Measurements from ENCODE around the gene MMP27. TPM values are rescaled to one million over a fixed set of nuclear protein-coding genes. Genes with fewer than 3 reads are reported as not detected.

MMP27 gene
- total RNA-seq, 6 donors from 2014 or later, result not detected

GRCh38 chr11:102664001-102664752, 41.4 kb downstream of the MMP27 start:
- Histone ChIP-seq H3K27me3 (no peaks in the 10 kb centered on the region), H3K4me1 (peaks cover 0 to 3% (median 0%) of the 10 kb centered on the region in 4 donors), H3K4me3 (no peak overlapping the region), H3K36me3 (no peaks in the 10 kb centered on the region), H3K27ac (no peak overlapping the region), H3K9me3 (no peaks in the 10 kb centered on the region)
- 85 to 90% methylated on average over 11 to 13 of the region's 13 CpGs for WGBS, 2 donors
- ATAC-seq (ENCODE audit: low FRiP score in 2 of 2), result no peak
- TF ChIP-seq CTCF (IDR thresholded peaks at IDR 0.05) (no peak), POLR2A (IDR thresholded peaks at IDR 0.05) (no peak), POLR2AphosphoS5 (IDR thresholded peaks at IDR 0.05) (no peak), EP300 (IDR thresholded peaks at IDR 0.05) (no peak)
- peak in 1 of 2 donors; percentile 10 for DNase-seq

GRCh38 chr11:102662607-102663006, 43.0 kb downstream of the MMP27 start:
- Histone ChIP-seq H3K4me3 (no peak overlapping the region), H3K9me3 (no peaks in the 10 kb centered on the region), H3K27me3 (no peaks in the 10 kb centered on the region), H3K4me1 (peaks cover 0 to 3% (median 0%) of the 10 kb centered on the region in 4 donors), H3K27ac (no peak overlapping the region), H3K36me3 (no peaks in the 10 kb centered on the region)
- TF ChIP-seq CTCF (IDR thresholded peaks at IDR 0.05), result no peak
- TF ChIP-seq EP300 (IDR thresholded peaks at IDR 0.05), result no peak
- no peak for TF ChIP-seq POLR2AphosphoS5 (IDR thresholded peaks at IDR 0.05)
- TF ChIP-seq POLR2A (IDR thresholded peaks at IDR 0.05), result no peak
- DNase-seq (no peak), ATAC-seq (ENCODE audit: low FRiP score in 2 of 2) (no peak)

- H3K36me3 ChIP-seq, result no peaks in the 10 kb centered on the region
- H3K4me1 ChIP-seq, result no peaks in the 10 kb centered on the region
- no peak overlapping the region for H3K27ac ChIP-seq
- ATAC-seq (ENCODE audit: low FRiP score in 2 of 2) (no peak), DNase-seq (no peak)
- H3K9me3 ChIP-seq, result no peaks in the 10 kb centered on the region
- WGBS, 2 donors, result 83 to 88% methylated on average over 4 of the region's 4 CpGs
- H3K27me3 ChIP-seq, result no peaks in the 10 kb centered on the region
- no peak overlapping the region for H3K4me3 ChIP-seq
- TF ChIP-seq CTCF (IDR thresholded peaks at IDR 0.05), result no peak
- no peak for TF ChIP-seq POLR2AphosphoS5 (IDR thresholded peaks at IDR 0.05)
These were observed 44.5 kb downstream of the MMP27 start for GRCh38 chr11:102661040-102661439.

GRCh38 chr11:102656528-102656927, 49.0 kb downstream of the MMP27 start:
- H3K27me3 ChIP-seq, result no peaks in the 10 kb centered on the region
- 76 to 81% methylated on average over 1 of the region's 1 CpG for WGBS, 2 donors
- H3K4me3 ChIP-seq, result no peak overlapping the region
- no peak overlapping the region for H3K27ac ChIP-seq
- DNase-seq, result no peak
- ATAC-seq (ENCODE audit: low FRiP score in 2 of 2), result no peak
- H3K4me1 ChIP-seq, result no peaks in the 10 kb centered on the region
- no peak for TF ChIP-seq EP300 (IDR thresholded peaks at IDR 0.05)
- TF ChIP-seq POLR2AphosphoS5 (IDR thresholded peaks at IDR 0.05), result no peak
- TF ChIP-seq CTCF (IDR thresholded peaks at IDR 0.05), result no peak
- no peaks in the 10 kb centered on the region for H3K36me3 ChIP-seq
- no peaks in the 10 kb centered on the region for H3K9me3 ChIP-seq

GRCh38 chr11:102655547-102655946, 50.0 kb downstream of the MMP27 start:
- ATAC-seq (ENCODE audit: low FRiP score in 2 of 2) (no peak), DNase-seq (no peak)
- Histone ChIP-seq H3K27me3 (no peaks in the 10 kb centered on the region), H3K4me1 (no peaks in the 10 kb centered on the region), H3K4me3 (no peak overlapping the region), H3K27ac (no peak overlapping the region), H3K9me3 (no peaks in the 10 kb centered on the region), H3K36me3 (no peaks in the 10 kb centered on the region)
- 67 to 70% methylated on average over 2 of the region's 2 CpGs for WGBS, 2 donors
- TF ChIP-seq POLR2A (IDR thresholded peaks at IDR 0.05) (no peak), CTCF (IDR thresholded peaks at IDR 0.05) (no peak), EP300 (IDR thresholded peaks at IDR 0.05) (no peak), POLR2AphosphoS5 (IDR thresholded peaks at IDR 0.05) (no peak)

All from upper lobe of left lung (tissue), 6 donors.